Kidney (tissue), 14 donors: ENCODE data around the gene PHF3. TPM values are rescaled to one million over a fixed set of nuclear protein-coding genes. Genes with fewer than 3 reads are reported as not detected.

Experiments used
- DNase-seq, 5 donors: peaks; one replicate each; pipeline ENCODE4 v3.0.0-alpha.2; 2013 to 2020
- FAIRE-seq: peaks from 2 replicates; lab custom pipeline; 2012; peaks lifted over from hg19 to GRCh38; lab: Jason Lieb, UNC
- H3K27ac ChIP-seq, 2 donors: one replicate each; pipeline ENCODE4 v1.7.0; 2013; ENCODE audit warnings: low read depth in 2 of 2, low read length in 2 of 2, inconsistent platforms in 1 of 2
- H3K27me3 ChIP-seq: one replicate; pipeline ENCODE4 v1.7.1; 2013; ENCODE audit warnings: low read length, inconsistent platforms; ENCODE audit not compliant: control insufficient read depth, insufficient read depth
- H3K36me3 ChIP-seq, 3 donors: one replicate each; pipeline versions ENCODE4 v1.7.0 to v1.7.1; 2013; ENCODE audit warnings: low read length in 3 of 3, control low read depth in 1 of 3, inconsistent platforms in 1 of 3; ENCODE audit not compliant: insufficient read depth in 3 of 3, control insufficient read depth in 2 of 3
- H3K4me1 ChIP-seq, 3 donors: one replicate each; pipeline versions ENCODE4 v1.7.0 to v1.7.1; 2013; ENCODE audit warnings: low read length in 3 of 3, inconsistent platforms in 1 of 3, low read depth in 1 of 3; ENCODE audit not compliant: control insufficient read depth in 2 of 3, insufficient read depth in 2 of 3
- H3K4me3 ChIP-seq, 3 donors: one replicate each; pipeline versions ENCODE4 v1.7.0 to v1.8.1; 2013; ENCODE audit warnings: low read length in 3 of 3, control low read depth in 1 of 3, inconsistent platforms in 1 of 3
- H3K9ac ChIP-seq, 3 donors: one replicate each; pipeline versions ENCODE4 v1.7.0 to v1.7.1; 2013; ENCODE audit warnings: low read length in 3 of 3, control low read depth in 1 of 3, inconsistent platforms in 1 of 3
- H3K9me3 ChIP-seq, 3 donors: one replicate each; pipeline versions ENCODE4 v1.7.0 to v1.7.1; 2013; ENCODE audit warnings: low read length in 3 of 3, control low read depth in 1 of 3, inconsistent platforms in 1 of 3; ENCODE audit not compliant: control insufficient read depth in 2 of 3, insufficient read depth in 1 of 3
- intact Hi-C: fragments of 100-400 bp; cut with DNase I; formaldehyde crosslinking; loops from one replicate; pipeline ENCODE4 v1.11.1; 2022
- polyA plus RNA-seq: library from polyadenylated mRNA; stranded (reverse); fragments of 350-450 nt; fragmentation: Illumina TruSeq; extraction: RNeasy Lipid Tissue Mini Kit (QIAGEN cat#74804); gene quantifications from one replicate; pipeline ENCODE4 v1.2.3, GENCODE V29; 2014; ENCODE audit warnings: low read depth, low replicate concordance; ENCODE audit not compliant: insufficient read depth
- total RNA-seq: library from RNA; stranded (reverse); fragmentation: NEBNext Ultra II Directional; extraction: Animal tissue kit (Norgen Biotek cat#: 25700); gene quantifications from one replicate; pipeline ENCODE4 v1.2.1, GENCODE V29; 2021
- TF ChIP-seq, protein P1 (sequence below): IDR thresholded peaks from 3 replicates; pipeline ENCODE4 v1.5.1; 2012; ENCODE audit warnings: mild to moderate bottlenecking, moderate library complexity, borderline replicate concordance; ENCODE audit not compliant: insufficient read depth; ENCODE audit errors: extremely low read depth
- donor health status: control.
- donor health status: control.
- donor health status: control.
- donor health status: control.
- donor health status: control.
- donor health status: DM: yes; HTN: yes; CAD: no.
- donor health status: Normal renal cell carcinoma (clear cell type).

The PHF3 gene
- total and polyA plus RNA-seq, 2 donors from 2014 or later = 9.5 to 58.3 TPM

DNA sequence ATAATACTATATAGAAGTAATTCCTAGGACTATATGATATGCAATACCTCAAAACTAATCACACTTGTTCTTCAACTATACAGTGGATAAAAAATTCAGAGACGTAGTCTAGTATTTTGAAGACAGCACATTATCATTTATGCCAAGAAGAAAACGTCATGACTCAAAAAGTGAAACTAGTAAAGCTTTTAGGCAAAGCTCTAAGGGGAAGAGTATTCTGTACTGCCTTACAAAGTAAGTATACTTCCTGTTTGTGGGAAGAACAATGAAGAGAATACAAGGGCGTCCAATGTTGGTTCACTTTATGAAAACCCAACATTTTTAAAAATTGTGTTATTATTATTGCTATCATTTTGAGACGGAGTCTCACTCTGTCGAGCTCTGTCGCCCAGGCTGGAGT, 35.5 kb upstream of the PHF3 start:
- no peak overlapping the region for H3K4me3 ChIP-seq
- FAIRE-seq = no peak
- peaks cover 0 to 3% (median 0%) of the 10 kb centered on the region in 3 donors for H3K4me1 ChIP-seq
- TF ChIP-seq, protein P1, sequence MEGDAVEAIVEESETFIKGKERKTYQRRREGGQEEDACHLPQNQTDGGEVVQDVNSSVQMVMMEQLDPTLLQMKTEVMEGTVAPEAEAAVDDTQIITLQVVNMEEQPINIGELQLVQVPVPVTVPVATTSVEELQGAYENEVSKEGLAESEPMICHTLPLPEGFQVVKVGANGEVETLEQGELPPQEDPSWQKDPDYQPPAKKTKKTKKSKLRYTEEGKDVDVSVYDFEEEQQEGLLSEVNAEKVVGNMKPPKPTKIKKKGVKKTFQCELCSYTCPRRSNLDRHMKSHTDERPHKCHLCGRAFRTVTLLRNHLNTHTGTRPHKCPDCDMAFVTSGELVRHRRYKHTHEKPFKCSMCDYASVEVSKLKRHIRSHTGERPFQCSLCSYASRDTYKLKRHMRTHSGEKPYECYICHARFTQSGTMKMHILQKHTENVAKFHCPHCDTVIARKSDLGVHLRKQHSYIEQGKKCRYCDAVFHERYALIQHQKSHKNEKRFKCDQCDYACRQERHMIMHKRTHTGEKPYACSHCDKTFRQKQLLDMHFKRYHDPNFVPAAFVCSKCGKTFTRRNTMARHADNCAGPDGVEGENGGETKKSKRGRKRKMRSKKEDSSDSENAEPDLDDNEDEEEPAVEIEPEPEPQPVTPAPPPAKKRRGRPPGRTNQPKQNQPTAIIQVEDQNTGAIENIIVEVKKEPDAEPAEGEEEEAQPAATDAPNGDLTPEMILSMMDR = no peak
- H3K27me3 ChIP-seq = no peaks in the 10 kb centered on the region
- no peak for DNase-seq
- no peaks in the 10 kb centered on the region for H3K9me3 ChIP-seq
- H3K9ac ChIP-seq = no peak overlapping the region
- intact Hi-C loops = no loop called here
- H3K36me3 ChIP-seq = no peaks in the 10 kb centered on the region
- no peak overlapping the region for H3K27ac ChIP-seq

DNA sequence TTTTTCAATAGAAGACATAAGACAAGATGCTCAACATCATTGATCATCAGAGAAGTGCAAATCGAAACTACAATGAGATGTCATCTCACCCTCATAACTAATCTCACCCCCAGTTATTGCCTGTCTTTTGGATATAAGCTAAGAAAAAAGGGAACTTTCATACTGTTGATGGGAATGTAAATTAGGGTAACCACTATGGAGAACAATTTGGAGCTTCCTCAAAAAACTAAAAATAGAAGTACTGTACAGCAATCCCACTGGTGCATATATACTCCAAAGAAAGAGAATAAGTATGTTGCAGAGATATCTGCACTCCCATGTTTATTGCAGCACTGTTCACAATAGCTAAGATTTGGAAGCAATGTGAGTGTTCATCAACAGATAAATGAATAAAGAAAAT, 26.4 kb upstream of the PHF3 start:
- Histone ChIP-seq H3K4me3 (no peak overlapping the region), H3K36me3 (no peaks in the 10 kb centered on the region), H3K27ac (no peak overlapping the region), H3K4me1 (no peaks in the 10 kb centered on the region), H3K9ac (no peak overlapping the region), H3K27me3 (no peaks in the 10 kb centered on the region), H3K9me3 (no peaks in the 10 kb centered on the region)
- DNase-seq (no peak), FAIRE-seq (no peak)
- intact Hi-C loops = no loop called here
- TF ChIP-seq, protein P1 = no peak

DNA sequence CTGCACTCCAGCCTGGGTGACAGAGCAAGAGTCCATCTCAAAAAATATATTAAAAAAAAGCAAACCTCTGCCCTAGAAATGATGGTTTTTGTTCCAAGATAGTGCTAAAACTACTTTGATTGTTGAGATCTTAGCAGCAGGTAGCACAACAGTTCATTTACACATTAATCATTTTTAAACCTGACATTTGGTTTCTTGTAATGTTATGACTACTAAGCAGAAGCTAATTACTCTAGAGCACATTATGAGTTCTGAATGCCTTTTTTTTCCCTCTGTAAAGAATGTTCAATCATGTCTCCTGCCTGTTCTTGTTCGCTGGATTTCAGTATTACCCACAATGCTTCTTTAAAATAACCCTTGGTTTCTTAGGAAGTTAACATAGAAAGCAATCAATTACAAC, 24.7 kb upstream of the PHF3 start:
- DNase-seq (no peak), FAIRE-seq (no peak)
- Histone ChIP-seq H3K9me3 (no peaks in the 10 kb centered on the region), H3K9ac (no peak overlapping the region), H3K27ac (no peak overlapping the region), H3K4me1 (no peaks in the 10 kb centered on the region), H3K4me3 (no peak overlapping the region), H3K36me3 (no peaks in the 10 kb centered on the region), H3K27me3 (no peaks in the 10 kb centered on the region)
- TF ChIP-seq, protein P1 = no peak
- intact Hi-C loops = no loop called here

DNA sequence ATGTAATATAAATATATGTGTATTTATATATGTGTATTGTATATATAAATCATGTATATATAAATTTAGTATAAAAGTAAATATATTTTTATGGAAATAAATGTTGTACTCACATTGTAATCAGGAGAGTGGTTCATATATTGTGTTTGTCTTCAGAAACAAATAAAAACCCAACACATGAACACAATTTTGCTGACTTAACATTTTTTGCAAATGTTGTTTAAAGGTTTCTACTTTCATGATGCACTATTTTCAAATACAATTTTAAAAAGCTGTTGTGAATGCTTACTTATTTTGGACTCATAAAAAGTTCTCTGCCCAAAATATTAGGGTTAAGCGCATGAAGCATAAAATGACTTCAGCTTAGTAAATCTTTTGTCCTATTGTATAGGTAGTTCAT, 24.0 kb upstream of the PHF3 start:
- no peaks in the 10 kb centered on the region for H3K36me3 ChIP-seq
- H3K9me3 ChIP-seq = no peaks in the 10 kb centered on the region
- no peak for DNase-seq
- peak; percentile 64 for FAIRE-seq
- TF ChIP-seq, protein P1 = no peak
- H3K4me1 ChIP-seq = no peaks in the 10 kb centered on the region
- intact Hi-C loops = no loop called here
- no peak overlapping the region for H3K9ac ChIP-seq
- no peaks in the 10 kb centered on the region for H3K27me3 ChIP-seq
- H3K27ac ChIP-seq = no peak overlapping the region
- no peak overlapping the region for H3K4me3 ChIP-seq
